GM23338 (cell line): ENCODE measurements around the gene TTC28. TPM values are rescaled to one million over a fixed set of nuclear protein-coding genes. Genes with fewer than 3 reads are reported as not detected.

Experiments
- ATAC-seq: fragments of 200-7000 bp; cut with Tn5 transposase; 3 replicates; pipeline ENCODE4 v1.9.1; 2020
- DNase-seq: peaks from one replicate; pipeline ENCODE4 v3.0.0-alpha.2; 2015; ENCODE audit warnings: low spot score
- H2AFZ ChIP-seq: fragments of 200-600 bp; sonication (generic); 2 replicates; pipeline ENCODE4 v1.8.0; 2016; ENCODE audit warnings: antibody characterized with exemption, mild to moderate bottlenecking, moderate library complexity
- H3F3A ChIP-seq: fragments of 200-600 bp; sonication (generic); replicated peaks from 2 replicates; pipeline ENCODE4 v1.8.0; 2017; ENCODE audit warnings: antibody characterized with exemption, mixed run types, low read depth
- H3K27ac ChIP-seq: fragments of 200-600 bp; sonication (generic); 2 replicates; pipeline ENCODE4 v1.6.1; 2016; ENCODE audit warnings: low read depth
- H3K27me3 ChIP-seq: fragments of 200-600 bp; sonication (generic); 2 replicates; pipeline ENCODE4 v1.8.0; 2016; ENCODE audit warnings: mild to moderate bottlenecking, mixed run types, moderate library complexity; ENCODE audit not compliant: insufficient read depth
- H3K36me3 ChIP-seq: fragments of 200-600 bp; sonication (generic); 2 replicates; pipeline ENCODE4 v1.8.0; 2016; ENCODE audit warnings: mild to moderate bottlenecking; ENCODE audit not compliant: insufficient read depth
- H3K4me1 ChIP-seq: fragments of 200-600 bp; sonication (generic); 2 replicates; pipeline ENCODE4 v1.8.0; 2016; ENCODE audit warnings: mild to moderate bottlenecking, moderate library complexity; ENCODE audit not compliant: insufficient read depth
- H3K4me2 ChIP-seq: fragments of 200-600 bp; sonication (generic); 2 replicates; pipeline ENCODE4 v1.7.1; 2017; ENCODE audit warnings: mixed run types
- H3K4me3 ChIP-seq: fragments of 200-600 bp; sonication (generic); 2 replicates; pipeline ENCODE4 v1.6.1; 2016; ENCODE audit warnings: mixed run types
- H3K79me2 ChIP-seq: fragments of 200-600 bp; sonication (generic); replicated peaks from 2 replicates; pipeline ENCODE4 v1.8.0; 2017; ENCODE audit warnings: mild to moderate bottlenecking; ENCODE audit not compliant: insufficient read depth
- H3K9me2 ChIP-seq: fragments of 200-600 bp; sonication (generic); 2 replicates; pipeline ENCODE4 v1.8.0; 2017; ENCODE audit not compliant: insufficient read depth
- H4K20me1 ChIP-seq: fragments of 200-600 bp; sonication (generic); replicated peaks from 2 replicates; pipeline ENCODE4 v1.8.0; 2017; ENCODE audit warnings: mild to moderate bottlenecking; ENCODE audit not compliant: insufficient read depth
- H3K27ac Mint-ChIP-seq: 2 replicates; pipeline ENCODE4 v1.8.0; 2020; ENCODE audit warnings: inconsistent platforms, mild to moderate bottlenecking, moderate library complexity, mixed read lengths
- H3K27me3 Mint-ChIP-seq: 3 replicates; pipeline ENCODE4 v1.8.0; 2022; ENCODE audit warnings: low read depth, mild to moderate bottlenecking, moderate library complexity, mixed read lengths, inconsistent platforms; ENCODE audit not compliant: insufficient read depth, poor library complexity
- H3K36me3 Mint-ChIP-seq: 3 replicates; pipeline ENCODE4 v1.8.0; 2021; ENCODE audit warnings: low read depth, mild to moderate bottlenecking, inconsistent platforms, moderate library complexity, mixed read lengths
- H3K4me1 Mint-ChIP-seq: 3 replicates; pipeline ENCODE4 v1.8.0; 2020; ENCODE audit warnings: mild to moderate bottlenecking, inconsistent platforms, mixed read lengths
- H3K4me3 Mint-ChIP-seq: 3 replicates; pipeline ENCODE4 v1.8.0; 2021; ENCODE audit warnings: moderate library complexity, mild to moderate bottlenecking, inconsistent platforms, mixed read lengths
- H3K9me3 Mint-ChIP-seq: 3 replicates; pipeline ENCODE4 v1.8.0; 2020; ENCODE audit warnings: moderate library complexity, mild to moderate bottlenecking, inconsistent platforms, mixed read lengths
- EZH2 ChIP-seq: fragments of 200-600 bp; sonication (generic); IDR thresholded peaks from one replicate; pipeline ENCODE4 v1.8.0; 2017; ENCODE audit warnings: antibody characterized with exemption, mild to moderate bottlenecking, low read depth; ENCODE audit not compliant: unreplicated experiment
- POLR2AphosphoS5 ChIP-seq: IDR thresholded peaks from 2 replicates; pipeline ENCODE4 v1.6.1; 2016; ENCODE audit warnings: antibody characterized with exemption, low read depth
- REST ChIP-seq: IDR thresholded peaks from one replicate; pipeline ENCODE4 v1.6.1; 2018; ENCODE audit warnings: antibody characterized with exemption; ENCODE audit not compliant: unreplicated experiment
- STAT1 ChIP-seq: IDR thresholded peaks from one replicate; pipeline ENCODE4 v1.6.1; 2016; ENCODE audit warnings: antibody characterized with exemption; ENCODE audit not compliant: unreplicated experiment
- ZNF331 ChIP-seq: fragments of 250-450 bp; sonication (Bioruptor Pico); IDR thresholded peaks from 2 replicates; pipeline ENCODE4 v1.5.0; 2020; ENCODE audit warnings: low read depth, mild to moderate bottlenecking, moderate library complexity
- ZNF462 ChIP-seq: fragments of 250-450 bp; sonication (Bioruptor Pico); IDR thresholded peaks from 2 replicates; pipeline ENCODE4 v1.5.0; 2020; ENCODE audit warnings: mild to moderate bottlenecking, moderate library complexity
- polyA plus RNA-seq: library from polyadenylated mRNA; unstranded; fragments of >200 nt; fragmentation: Nextera tagmentation; extraction: Ambion mirVana; gene quantifications from 2 replicates; pipeline ENCODE4 v1.2.1, GENCODE V29; 2016
- total RNA-seq: library from RNA; depleted of rRNA; stranded (reverse); fragments of >200 nt; shearing (Covaris generic); gene quantifications from 2 replicates; pipeline ENCODE4 v1.2.3, GENCODE V29; 2014

Gene TTC28
- total and polyA plus RNA-seq, 2 experiments from 2014 or later, result 4.5 to 16.1 TPM

GRCh38 chr22:28442264-28442710 lies 237.4 kb downstream of the TTC28 start (continued):
- TF ChIP-seq ZNF331, result no peak

GRCh38 chr22:28441720-28442263 lies 237.8 kb downstream of the TTC28 start:
- H3K4me1 Mint-ChIP-seq, result peaks cover 11% of the 10 kb centered on the region
- no peaks in the 10 kb centered on the region for H3K27me3 ChIP-seq
- no peak overlapping the region for H3K27ac ChIP-seq

GRCh38 chr22:28440592-28441390 lies 238.8 kb downstream of the TTC28 start:
- Histone ChIP-seq H3K79me2 (no peaks in the 10 kb centered on the region), H3K9me2 (no peaks in the 10 kb centered on the region), H3F3A (no peaks in the 10 kb centered on the region), H4K20me1 (no peaks in the 10 kb centered on the region), H2AFZ (no peak overlapping the region), H3K36me3 (no peaks in the 10 kb centered on the region), H3K4me3 (no peak overlapping the region), H3K4me1 (peaks cover 10% of the 10 kb centered on the region), H3K27me3 (no peaks in the 10 kb centered on the region), H3K27ac (no peak overlapping the region), H3K4me2 (no peak overlapping the region; the same call in 1 of the 2 replicates)
- no peaks in the 10 kb centered on the region for H3K9me3 Mint-ChIP-seq
- peaks cover 11% of the 10 kb centered on the region for H3K4me1 Mint-ChIP-seq
- no peak overlapping the region; the same call in 2 of the 3 replicates for H3K4me3 Mint-ChIP-seq
- DNase-seq (no peak), ATAC-seq (no peak)
- no peaks in the 10 kb centered on the region for H3K27me3 Mint-ChIP-seq
- no peaks in the 10 kb centered on the region; the same call in 2 of the 3 replicates for H3K36me3 Mint-ChIP-seq
- H3K27ac Mint-ChIP-seq, result no peak overlapping the region
- TF ChIP-seq ZNF462, result no peak
- no peak for TF ChIP-seq POLR2AphosphoS5
- no peak for TF ChIP-seq EZH2
- no peak for TF ChIP-seq REST

More at GRCh38 chr22:28441720-28442263, 237.8 kb downstream of the TTC28 start:
- ATAC-seq (no peak), DNase-seq (no peak)
- Histone ChIP-seq H2AFZ (peak overlapping the region; percentile 90; the same call in 1 of the 2 replicates), H3F3A (no peaks in the 10 kb centered on the region), H3K4me3 (peak overlapping the region; percentile 71), H3K4me2 (peak overlapping the region; percentile 91), H3K4me1 (peaks cover 10% of the 10 kb centered on the region), H3K9me2 (no peaks in the 10 kb centered on the region), H3K36me3 (no peaks in the 10 kb centered on the region), H4K20me1 (no peaks in the 10 kb centered on the region), H3K79me2 (no peaks in the 10 kb centered on the region)
- Mint-ChIP-seq H3K27me3 (no peaks in the 10 kb centered on the region), H3K27ac (peak overlapping the region; percentile 77; the same call in 1 of the 2 replicates), H3K36me3 (no peaks in the 10 kb centered on the region; the same call in 2 of the 3 replicates), H3K9me3 (no peaks in the 10 kb centered on the region), H3K4me3 (peak overlapping the region; percentile 91)
- no peak for TF ChIP-seq STAT1
